Upper lobe of right lung (tissue), 1 donor: ENCODE data around the gene C1orf21. TPM values are rescaled to one million over a fixed set of nuclear protein-coding genes. Genes with fewer than 3 reads are reported as not detected.

Experiments
- ATAC-seq: fragments of 200-7000 bp; cut with Tn5 transposase; one replicate; pipeline ENCODE4 v1.9.1; 2020; ENCODE audit warnings: mild to moderate bottlenecking, moderate library complexity
- DNase-seq: peaks from one replicate; pipeline ENCODE4 v3.0.0-alpha.2; 2020
- H3K27ac ChIP-seq: fragments of 200-600 bp; one replicate; pipeline ENCODE4 v1.8.0; 2022
- H3K27me3 ChIP-seq: fragments of 200-600 bp; one replicate; pipeline ENCODE4 v1.8.0; 2022; ENCODE audit warnings: mild to moderate bottlenecking
- H3K36me3 ChIP-seq: fragments of 200-600 bp; one replicate; pipeline ENCODE4 v1.8.0; 2022
- H3K4me1 ChIP-seq: fragments of 200-600 bp; one replicate; pipeline ENCODE4 v1.8.0; 2022
- H3K4me3 ChIP-seq: fragments of 200-600 bp; one replicate; pipeline ENCODE4 v1.8.0; 2022; ENCODE audit warnings: mild to moderate bottlenecking
- H3K9me3 ChIP-seq: fragments of 200-600 bp; one replicate; pipeline ENCODE4 v1.8.0; 2022
- intact Hi-C: fragments of 100-400 bp; cut with DNase I; formaldehyde crosslinking; loops from one replicate; pipeline ENCODE4 v1.11.0; 2022
- total RNA-seq: library from RNA; stranded (reverse); fragmentation: NEBNext Ultra II Directional; extraction: Animal tissue kit (Norgen Biotek cat#: 25700); gene quantifications from one replicate; pipeline ENCODE4 v1.2.1, GENCODE V29; 2021
- TF ChIP-seq, protein P1 (sequence below): fragments of 200-600 bp; IDR thresholded peaks from one replicate; pipeline ENCODE4 v1.8.0; 2022; ENCODE audit warnings: antibody characterized with exemption
- donor health status: DM: no; HTN: yes; CAD: no; lungs with severe emphysema.

The C1orf21 gene
- total RNA-seq, 1 donor from 2014 or later: 78.8 TPM

DNA sequence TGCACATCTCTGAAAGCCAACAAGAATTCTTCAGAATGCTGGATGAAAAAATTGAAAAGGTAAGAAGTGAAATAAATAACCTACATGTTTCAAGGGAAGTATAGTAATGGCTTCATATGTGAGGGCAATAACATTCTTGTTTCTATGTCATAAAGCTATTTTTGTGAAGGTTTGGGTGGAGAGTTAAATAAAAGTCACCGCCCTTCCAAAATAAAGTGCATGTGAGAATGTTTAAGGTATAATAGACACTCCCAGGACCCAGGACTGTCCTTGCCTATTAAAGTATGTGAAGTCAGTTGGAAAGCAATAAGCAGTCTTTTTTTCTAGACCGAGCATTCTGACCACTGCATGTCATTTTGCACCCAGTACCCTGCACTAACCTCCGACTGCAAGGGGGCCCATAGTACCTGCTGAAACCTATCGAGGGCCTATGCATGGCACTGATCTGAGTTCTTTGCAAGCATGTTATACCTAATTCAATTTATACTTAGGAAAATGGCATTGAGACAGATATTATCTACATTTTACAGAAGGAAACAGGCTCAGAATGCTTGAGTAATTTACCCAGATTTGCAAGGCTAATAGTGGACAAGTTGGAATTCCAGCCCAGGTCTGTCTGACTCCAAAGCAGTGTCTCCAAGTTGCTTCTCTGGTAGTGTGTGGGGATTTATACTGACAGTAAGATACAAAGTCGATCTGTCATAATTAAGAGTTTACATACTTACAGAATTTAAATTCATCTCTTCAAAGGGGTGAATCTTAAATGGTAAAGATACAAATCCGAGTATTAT is 211.8 kb downstream of the C1orf21 start:
- no peak overlapping the region for H3K4me3 ChIP-seq
- H3K4me1 ChIP-seq: no peaks in the 10 kb centered on the region
- ATAC-seq (no peak), DNase-seq (no peak)
- H3K27ac ChIP-seq: no peak overlapping the region
- no peaks in the 10 kb centered on the region for H3K36me3 ChIP-seq
- H3K9me3 ChIP-seq: no peaks in the 10 kb centered on the region
- no peaks in the 10 kb centered on the region for H3K27me3 ChIP-seq
- TF ChIP-seq, protein P1, sequence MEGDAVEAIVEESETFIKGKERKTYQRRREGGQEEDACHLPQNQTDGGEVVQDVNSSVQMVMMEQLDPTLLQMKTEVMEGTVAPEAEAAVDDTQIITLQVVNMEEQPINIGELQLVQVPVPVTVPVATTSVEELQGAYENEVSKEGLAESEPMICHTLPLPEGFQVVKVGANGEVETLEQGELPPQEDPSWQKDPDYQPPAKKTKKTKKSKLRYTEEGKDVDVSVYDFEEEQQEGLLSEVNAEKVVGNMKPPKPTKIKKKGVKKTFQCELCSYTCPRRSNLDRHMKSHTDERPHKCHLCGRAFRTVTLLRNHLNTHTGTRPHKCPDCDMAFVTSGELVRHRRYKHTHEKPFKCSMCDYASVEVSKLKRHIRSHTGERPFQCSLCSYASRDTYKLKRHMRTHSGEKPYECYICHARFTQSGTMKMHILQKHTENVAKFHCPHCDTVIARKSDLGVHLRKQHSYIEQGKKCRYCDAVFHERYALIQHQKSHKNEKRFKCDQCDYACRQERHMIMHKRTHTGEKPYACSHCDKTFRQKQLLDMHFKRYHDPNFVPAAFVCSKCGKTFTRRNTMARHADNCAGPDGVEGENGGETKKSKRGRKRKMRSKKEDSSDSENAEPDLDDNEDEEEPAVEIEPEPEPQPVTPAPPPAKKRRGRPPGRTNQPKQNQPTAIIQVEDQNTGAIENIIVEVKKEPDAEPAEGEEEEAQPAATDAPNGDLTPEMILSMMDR: no peak
- intact Hi-C loops: no loop called here

DNA sequence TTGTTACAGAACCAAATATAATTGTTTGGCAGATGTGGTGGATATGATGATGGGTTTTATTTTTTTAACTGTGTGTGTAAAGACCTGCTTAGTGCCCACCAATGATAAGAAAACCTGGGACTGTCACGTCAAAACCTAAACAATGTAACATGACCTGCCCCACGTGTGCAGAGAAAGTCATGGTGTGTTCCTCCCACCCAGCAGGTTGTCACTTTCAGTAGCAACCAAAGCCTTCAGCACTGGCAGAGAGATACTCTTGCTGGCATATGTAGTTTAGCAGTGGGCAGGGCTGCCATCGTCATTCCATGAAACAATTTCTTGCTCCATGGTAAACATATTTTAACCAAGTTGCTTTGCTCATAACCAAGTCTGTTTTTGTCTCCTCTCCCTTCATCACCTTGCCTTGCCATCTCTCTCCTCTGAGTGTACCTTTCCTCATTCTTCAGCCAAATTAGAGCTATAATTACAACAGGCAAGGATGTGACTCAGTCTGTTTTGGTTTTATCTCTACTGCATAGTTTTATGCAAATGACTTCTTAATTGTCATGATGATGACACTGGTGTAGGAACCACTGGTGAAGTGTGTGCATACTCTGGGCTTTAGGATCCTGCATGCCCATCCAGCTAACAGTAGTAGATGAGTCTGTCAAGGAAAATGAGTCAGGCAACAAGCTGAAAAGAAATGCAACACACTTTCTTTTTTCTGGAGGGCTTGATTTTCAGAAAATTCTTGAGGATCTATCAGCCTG is 217.5 kb downstream of the C1orf21 start:
- H3K27me3 ChIP-seq: no peaks in the 10 kb centered on the region
- intact Hi-C loops: no loop called here
- no peaks in the 10 kb centered on the region for H3K36me3 ChIP-seq
- ATAC-seq: no peak
- no peak for DNase-seq
- TF ChIP-seq, protein P1: no peak
- no peaks in the 10 kb centered on the region for H3K4me1 ChIP-seq
- no peak overlapping the region for H3K27ac ChIP-seq
- no peak overlapping the region for H3K4me3 ChIP-seq
- no peaks in the 10 kb centered on the region for H3K9me3 ChIP-seq

GRCh38 chr1:184605941-184606340 is 219.1 kb downstream of the C1orf21 start:
- H3K9me3 ChIP-seq: no peaks in the 10 kb centered on the region
- H3K27ac ChIP-seq: no peak overlapping the region
- no peaks in the 10 kb centered on the region for H3K36me3 ChIP-seq
- no peak overlapping the region for H3K4me3 ChIP-seq
- ATAC-seq: no peak
- no peak for DNase-seq
- H3K27me3 ChIP-seq: no peaks in the 10 kb centered on the region
- H3K4me1 ChIP-seq: peaks cover 4% of the 10 kb centered on the region
- intact Hi-C loops: no loop called here
- TF ChIP-seq, protein P1: no peak

DNA sequence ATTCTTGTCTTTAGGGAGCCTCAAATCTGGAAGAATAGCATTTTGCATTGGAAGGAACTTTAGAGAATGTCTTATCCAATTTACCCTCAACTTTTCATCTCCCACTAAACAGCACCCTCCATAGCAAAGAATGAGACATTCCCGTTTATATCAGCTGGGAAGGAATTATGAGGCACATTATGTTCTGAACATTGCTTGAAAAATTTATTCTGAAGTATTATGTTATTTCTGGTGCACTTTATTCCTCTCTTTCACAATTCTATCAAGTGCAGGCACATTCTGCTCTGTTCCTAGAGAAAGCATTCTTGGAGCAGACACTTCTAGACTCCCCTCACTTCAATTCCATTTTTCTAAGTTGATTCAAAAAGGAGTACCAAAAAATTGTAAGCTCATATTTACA is 220.0 kb downstream of the C1orf21 start:
- H3K27me3 ChIP-seq: no peaks in the 10 kb centered on the region
- H3K27ac ChIP-seq: no peak overlapping the region
- DNase-seq: no peak
- no peak overlapping the region for H3K4me3 ChIP-seq
- no peaks in the 10 kb centered on the region for H3K36me3 ChIP-seq
- TF ChIP-seq, protein P1: no peak
- H3K4me1 ChIP-seq: peaks cover 12% of the 10 kb centered on the region
- peak; percentile 21 for ATAC-seq
- H3K9me3 ChIP-seq: no peaks in the 10 kb centered on the region
- intact Hi-C loops: no loop called here

DNA sequence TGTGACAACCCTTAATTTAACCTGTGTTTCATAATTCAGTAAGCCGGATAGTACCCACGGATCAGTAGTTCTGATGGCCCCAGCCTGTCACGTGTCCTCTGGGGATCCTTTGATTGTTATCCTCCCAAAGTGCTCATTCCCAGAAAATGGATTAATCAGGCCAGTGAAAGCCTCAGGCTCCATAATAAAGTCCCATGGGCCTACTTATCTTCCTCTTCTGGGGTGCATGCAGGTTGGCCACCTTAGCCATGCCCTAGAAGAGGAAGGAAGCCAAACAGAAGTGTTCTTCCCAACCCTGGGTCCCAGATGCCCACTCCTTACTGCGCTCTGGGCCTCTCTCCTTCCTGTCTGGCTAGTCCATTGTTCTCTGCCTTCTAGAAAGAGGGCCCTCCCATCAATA is 221.8 kb downstream of the C1orf21 start:
- no peaks in the 10 kb centered on the region for H3K27me3 ChIP-seq
- ATAC-seq (no peak), DNase-seq (no peak)
- H3K4me3 ChIP-seq: no peak overlapping the region
- no peaks in the 10 kb centered on the region for H3K9me3 ChIP-seq
- H3K36me3 ChIP-seq: no peaks in the 10 kb centered on the region
- no peak overlapping the region for H3K27ac ChIP-seq
- peaks cover 13% of the 10 kb centered on the region for H3K4me1 ChIP-seq
- TF ChIP-seq, protein P1: no peak
- intact Hi-C loops: no loop called here
